Gastroesophageal sphincter (tissue), 3 donors: ENCODE measurements around the gene ZCCHC17.

Experiments
- CTCF ChIP-seq, 4 experiments: fragments of 200-600 bp in 2 of 4; fragments of 450-650 bp in 2 of 4; sonication (generic) in 1 of 4; IDR thresholded peaks; one replicate each; pipeline ENCODE4 v1.5.1; 2017 to 2019; ENCODE audit warnings: antibody characterized with exemption in 4 of 4, mild to moderate bottlenecking in 2 of 4, moderate library complexity in 2 of 4
- EP300 ChIP-seq: sonication (generic); formaldehyde crosslinking; IDR thresholded peaks from one replicate; pipeline ENCODE4 v1.6.1; 2017; ENCODE audit warnings: antibody characterized with exemption, mild to moderate bottlenecking

- TF ChIP-seq CTCF (IDR thresholded peaks at IDR 0.05) (no peak), EP300 (no peak)
Measured at GRCh38 chr1:31410871-31411270, 114.0 kb downstream of the ZCCHC17 start.
